DND-41 (cell line): Measurements from ENCODE around the gene RAB42.

Experiments
- EZH2 ChIP-seq: IDR thresholded peaks from 3 replicates; pipeline ENCODE4 v1.6.1; 2012; ENCODE audit warnings: borderline replicate concordance, low read depth, mild to moderate bottlenecking, moderate library complexity, low read length, inconsistent platforms; ENCODE audit not compliant: severe bottlenecking
- TF ChIP-seq, protein P1 (sequence below): IDR thresholded peaks from 2 replicates; pipeline ENCODE4 v1.5.1; 2012; ENCODE audit warnings: borderline replicate concordance, low read length, moderate library complexity, mild to moderate bottlenecking; ENCODE audit not compliant: poor library complexity, severe bottlenecking; ENCODE audit errors: extremely low read depth

DNA sequence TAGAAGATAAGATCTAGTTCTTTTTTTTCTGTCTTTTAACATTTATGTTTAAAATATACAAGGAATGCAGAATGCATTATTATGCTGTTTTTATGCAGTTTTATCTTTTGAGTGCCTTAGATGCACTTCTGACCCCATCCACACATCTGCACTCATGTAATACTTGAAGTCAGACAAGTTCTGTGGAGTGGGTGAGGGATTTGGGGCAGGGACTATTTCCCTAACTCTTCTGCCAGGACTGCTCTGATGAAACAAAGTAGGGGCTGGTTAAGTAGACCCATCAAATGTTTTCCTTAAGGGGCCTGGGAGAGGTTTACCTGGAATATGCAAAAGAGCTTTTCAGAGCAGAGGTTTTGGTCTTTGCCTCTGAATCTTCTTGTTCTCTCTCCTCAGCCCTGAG, 27.8 kb upstream of the RAB42 start:
- TF ChIP-seq, protein P1, sequence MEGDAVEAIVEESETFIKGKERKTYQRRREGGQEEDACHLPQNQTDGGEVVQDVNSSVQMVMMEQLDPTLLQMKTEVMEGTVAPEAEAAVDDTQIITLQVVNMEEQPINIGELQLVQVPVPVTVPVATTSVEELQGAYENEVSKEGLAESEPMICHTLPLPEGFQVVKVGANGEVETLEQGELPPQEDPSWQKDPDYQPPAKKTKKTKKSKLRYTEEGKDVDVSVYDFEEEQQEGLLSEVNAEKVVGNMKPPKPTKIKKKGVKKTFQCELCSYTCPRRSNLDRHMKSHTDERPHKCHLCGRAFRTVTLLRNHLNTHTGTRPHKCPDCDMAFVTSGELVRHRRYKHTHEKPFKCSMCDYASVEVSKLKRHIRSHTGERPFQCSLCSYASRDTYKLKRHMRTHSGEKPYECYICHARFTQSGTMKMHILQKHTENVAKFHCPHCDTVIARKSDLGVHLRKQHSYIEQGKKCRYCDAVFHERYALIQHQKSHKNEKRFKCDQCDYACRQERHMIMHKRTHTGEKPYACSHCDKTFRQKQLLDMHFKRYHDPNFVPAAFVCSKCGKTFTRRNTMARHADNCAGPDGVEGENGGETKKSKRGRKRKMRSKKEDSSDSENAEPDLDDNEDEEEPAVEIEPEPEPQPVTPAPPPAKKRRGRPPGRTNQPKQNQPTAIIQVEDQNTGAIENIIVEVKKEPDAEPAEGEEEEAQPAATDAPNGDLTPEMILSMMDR: no peak
- no peak for TF ChIP-seq EZH2
